Dermis blood vessel endothelial cell (primary cell): ENCODE data around the gene ATP6V1C2. TPM values are rescaled to one million over a fixed set of nuclear protein-coding genes. Genes with fewer than 3 reads are reported as not detected.

Source experiments
- total RNA-seq: library from RNA; depleted of rRNA; stranded (reverse); fragments of >200 nt; gene quantifications from 2 replicates; pipeline ENCODE4 v1.2.3, GENCODE V29; 2014

Gene ATP6V1C2
- total RNA-seq, 1 donor from 2014 or later = 0.17 TPM

Other genes with a start within 250 kb of the ATP6V1C2 start
- gene NOL10, start 31.7 kb upstream of the ATP6V1C2 start, total RNA-seq = 26.7 and 38.2 TPM in 2 replicates
- gene PDIA6, start 91.2 kb downstream of the ATP6V1C2 start, total RNA-seq = 472 and 738 TPM in 2 replicates
- gene KCNF1, start 190.3 kb downstream of the ATP6V1C2 start, total RNA-seq = 1.0 and 1.9 TPM in 2 replicates